H1 (cell line): ENCODE results near the gene NUP42.

ENCODE experiments used
- CBX5 ChIP-seq: fragments of 300-800, 300-1000 bp; sonication (generic); IDR thresholded peaks from 2 replicates; pipeline ENCODE4 v1.7.1; 2016; ENCODE audit warnings: antibody characterized with exemption, low read length, low read depth
- CEBPB ChIP-seq: IDR thresholded peaks from 2 replicates; pipeline ENCODE4 v1.6.1; 2012; ENCODE audit warnings: low read depth, low read length
- CHD2 ChIP-seq: IDR thresholded peaks from 2 replicates; pipeline ENCODE4 v1.6.1; 2012; ENCODE audit warnings: low read length, improper control_type of control experiment
- CTCF ChIP-seq, 3 experiments: IDR thresholded peaks; 1 replicate in 2 of 3; 2 replicates in 1 of 3; pipeline versions ENCODE4 v1.5.1 to v1.6.1; 2011; ENCODE audit warnings: low read length in 3 of 3, mild to moderate bottlenecking in 3 of 3, inconsistent platforms in 2 of 3, low read depth in 1 of 3, moderate library complexity in 1 of 3; ENCODE audit not compliant: insufficient read depth in 1 of 3; ENCODE audit errors: control extremely low read depth in 1 of 3
- E2F6 ChIP-seq: IDR thresholded peaks from 2 replicates; pipeline ENCODE4 v1.6.1; 2012; ENCODE audit warnings: inconsistent platforms
- EZH2 ChIP-seq: fragments of 200-600 bp; sonication (generic); IDR thresholded peaks from 2 replicates; pipeline ENCODE4 v1.7.1; 2012; ENCODE audit warnings: low read depth, mild to moderate bottlenecking, moderate library complexity, low read length, inconsistent platforms; ENCODE audit not compliant: severe bottlenecking
- NRF1 ChIP-seq: IDR thresholded peaks from 2 replicates; pipeline ENCODE4 v1.6.1; 2011; ENCODE audit warnings: mild to moderate bottlenecking, low read depth, low read length, improper control_type of control experiment
- POLR2AphosphoS5 ChIP-seq: IDR thresholded peaks from 2 replicates; pipeline ENCODE4 v1.6.1; 2011; ENCODE audit warnings: low read depth, low read length
- RAD21 ChIP-seq, 2 experiments: IDR thresholded peaks in 1 of 2; conservative IDR thresholded peaks in 1 of 2; 2 replicates each; pipeline ENCODE4 v1.6.1; 2011; ENCODE audit warnings: low read depth in 2 of 2, low read length in 2 of 2, improper control_type of control experiment in 1 of 2, inconsistent platforms in 1 of 2, mild to moderate bottlenecking in 1 of 2, moderate library complexity in 1 of 2
- SIRT6 ChIP-seq: IDR thresholded peaks from one replicate; pipeline ENCODE4 v1.7.1; 2012; ENCODE audit warnings: low read length, inconsistent platforms
- SP1 ChIP-seq: IDR thresholded peaks from 2 replicates; pipeline ENCODE4 v1.6.1; 2011; ENCODE audit warnings: low read depth, low read length
- SRF ChIP-seq: IDR thresholded peaks from 2 replicates; pipeline ENCODE4 v1.6.1; 2011; ENCODE audit warnings: mild to moderate bottlenecking, low read depth, low read length, moderate library complexity
- TAF1 ChIP-seq: IDR thresholded peaks from 2 replicates; pipeline ENCODE4 v1.6.1; 2011; ENCODE audit warnings: mild to moderate bottlenecking, low read depth, low read length
- TCF12 ChIP-seq: IDR thresholded peaks from 2 replicates; pipeline ENCODE4 v1.6.1; 2011; ENCODE audit warnings: low read depth, mild to moderate bottlenecking, low read length

GRCh38 chr7:23234569-23235296 is 52.9 kb downstream of the NUP42 start:
- no peak for TF ChIP-seq CTCF (IDR thresholded peaks at IDR 0.05; ENCODE audit: control extremely low read depth in 1 of 3, insufficient read depth in 1 of 3, low read depth in 1 of 3, low read length in 3 of 3)
- TF ChIP-seq CHD2 = no peak
- no peak for TF ChIP-seq EZH2
- TF ChIP-seq CBX5 = no peak
- TF ChIP-seq SIRT6 = no peak
- no peak for TF ChIP-seq E2F6
- TF ChIP-seq RAD21 (IDR thresholded peaks at IDR 0.05 in 1 of 2, conservative IDR thresholded peaks at IDR 0.05 in 1 of 2; ENCODE audit: low read depth in 2 of 2, low read length in 2 of 2) = no peak
- no peak for TF ChIP-seq TAF1
- TF ChIP-seq POLR2AphosphoS5 = no peak
- TF ChIP-seq CEBPB = no peak
- no peak for TF ChIP-seq SP1
- no peak for TF ChIP-seq TCF12
- TF ChIP-seq NRF1 = no peak
- TF ChIP-seq SRF = no peak
